ENCODE measurements around the gene NDNF. TPM values are rescaled to one million over a fixed set of nuclear protein-coding genes. Genes with fewer than 3 reads are reported as not detected.

The NDNF gene
- total RNA-seq, 1 donor from 2014 or later = 0.34 TPM

DNA sequence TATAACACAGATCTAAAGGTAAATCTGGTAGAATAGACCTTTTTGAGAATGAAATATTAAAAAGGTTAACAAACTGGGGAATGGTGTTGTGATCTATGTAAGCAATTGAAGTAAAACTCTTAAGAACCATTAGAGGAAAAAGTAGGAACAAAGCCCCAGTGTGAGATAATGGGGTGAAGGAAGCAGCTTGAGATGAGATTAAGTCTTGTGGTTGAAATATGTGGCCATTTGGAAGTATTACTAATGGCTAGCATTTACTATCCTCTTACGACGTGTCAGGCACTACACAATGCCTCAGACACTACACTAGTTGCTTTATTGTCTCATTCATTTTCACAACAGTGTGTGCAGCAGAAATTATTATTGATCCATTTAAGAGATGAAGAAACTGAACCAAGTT, 25.9 kb upstream of the NDNF start:
- no peaks in the 10 kb centered on the region for H3K9me3 ChIP-seq (ENCODE audit: insufficient read depth, low read depth, low read length)
- H3K4me3 Mint-ChIP-seq (ENCODE audit: unreplicated experiment) = no peak overlapping the region
- no peak overlapping the region for H3K4me3 ChIP-seq (ENCODE audit: insufficient read depth, low read depth, low read length)
- no peaks in the 10 kb centered on the region for H3K4me1 Mint-ChIP-seq (ENCODE audit: low read depth, unreplicated experiment)
- no peaks in the 10 kb centered on the region for H3K27me3 ChIP-seq (ENCODE audit: insufficient read depth, low read length)
- no peak overlapping the region for H3K9ac ChIP-seq (ENCODE audit: low read length)
- H3K27ac ChIP-seq (ENCODE audit: low read depth, low read length) = no peak overlapping the region
- no peak overlapping the region for H3K4me2 ChIP-seq (ENCODE audit: low read length)
- no peak for TF ChIP-seq EZH2 (IDR thresholded peaks at IDR 0.05; ENCODE audit: insufficient read depth, low read length)
- TF ChIP-seq, protein P1, sequence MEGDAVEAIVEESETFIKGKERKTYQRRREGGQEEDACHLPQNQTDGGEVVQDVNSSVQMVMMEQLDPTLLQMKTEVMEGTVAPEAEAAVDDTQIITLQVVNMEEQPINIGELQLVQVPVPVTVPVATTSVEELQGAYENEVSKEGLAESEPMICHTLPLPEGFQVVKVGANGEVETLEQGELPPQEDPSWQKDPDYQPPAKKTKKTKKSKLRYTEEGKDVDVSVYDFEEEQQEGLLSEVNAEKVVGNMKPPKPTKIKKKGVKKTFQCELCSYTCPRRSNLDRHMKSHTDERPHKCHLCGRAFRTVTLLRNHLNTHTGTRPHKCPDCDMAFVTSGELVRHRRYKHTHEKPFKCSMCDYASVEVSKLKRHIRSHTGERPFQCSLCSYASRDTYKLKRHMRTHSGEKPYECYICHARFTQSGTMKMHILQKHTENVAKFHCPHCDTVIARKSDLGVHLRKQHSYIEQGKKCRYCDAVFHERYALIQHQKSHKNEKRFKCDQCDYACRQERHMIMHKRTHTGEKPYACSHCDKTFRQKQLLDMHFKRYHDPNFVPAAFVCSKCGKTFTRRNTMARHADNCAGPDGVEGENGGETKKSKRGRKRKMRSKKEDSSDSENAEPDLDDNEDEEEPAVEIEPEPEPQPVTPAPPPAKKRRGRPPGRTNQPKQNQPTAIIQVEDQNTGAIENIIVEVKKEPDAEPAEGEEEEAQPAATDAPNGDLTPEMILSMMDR (IDR thresholded peaks at IDR 0.05; ENCODE audit: insufficient read depth, low read depth, low read length) = no peak
- no peaks in the 10 kb centered on the region for H3K27me3 Mint-ChIP-seq (ENCODE audit: low read depth, unreplicated experiment)
- no peaks in the 10 kb centered on the region for H3K36me3 Mint-ChIP-seq (ENCODE audit: low read depth, unreplicated experiment)
- no peak for DNase-seq (ENCODE audit: low read depth)
- H3K27ac Mint-ChIP-seq (ENCODE audit: unreplicated experiment) = no peak overlapping the region
- H3K4me1 ChIP-seq (ENCODE audit: insufficient read depth, low read length) = no peaks in the 10 kb centered on the region
- no peaks in the 10 kb centered on the region for H3K79me2 ChIP-seq (ENCODE audit: insufficient read depth, low read length)
- no peak for FAIRE-seq
- H3K36me3 ChIP-seq (ENCODE audit: insufficient read depth, low read length) = no peaks in the 10 kb centered on the region
- no peaks in the 10 kb centered on the region for H4K20me1 ChIP-seq (ENCODE audit: insufficient read depth, low read length)
- H3K9me3 Mint-ChIP-seq (ENCODE audit: unreplicated experiment) = no peaks in the 10 kb centered on the region
- no peak overlapping the region for H2AFZ ChIP-seq (ENCODE audit: low read depth, low read length)

DNA sequence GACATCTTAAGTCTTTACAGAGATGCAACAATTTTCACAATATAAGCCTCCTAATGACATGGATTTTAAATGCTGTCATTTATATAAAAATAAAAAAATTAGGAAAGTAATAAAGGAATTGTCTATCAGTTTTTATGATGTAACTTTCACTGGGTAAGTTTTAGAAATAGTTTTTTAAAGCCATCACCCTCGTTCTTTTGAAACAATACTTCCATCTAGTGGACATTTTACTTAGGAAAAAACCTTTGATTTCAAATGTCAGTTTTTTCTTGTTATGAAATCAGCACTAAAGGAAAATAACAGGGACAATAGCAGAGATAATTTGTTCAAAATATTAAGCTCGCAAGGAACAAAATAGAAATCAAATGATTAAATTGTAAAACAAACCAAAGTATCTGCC, 24.3 kb upstream of the NDNF start:
- no peak overlapping the region for H3K4me3 Mint-ChIP-seq (ENCODE audit: unreplicated experiment)

DNA sequence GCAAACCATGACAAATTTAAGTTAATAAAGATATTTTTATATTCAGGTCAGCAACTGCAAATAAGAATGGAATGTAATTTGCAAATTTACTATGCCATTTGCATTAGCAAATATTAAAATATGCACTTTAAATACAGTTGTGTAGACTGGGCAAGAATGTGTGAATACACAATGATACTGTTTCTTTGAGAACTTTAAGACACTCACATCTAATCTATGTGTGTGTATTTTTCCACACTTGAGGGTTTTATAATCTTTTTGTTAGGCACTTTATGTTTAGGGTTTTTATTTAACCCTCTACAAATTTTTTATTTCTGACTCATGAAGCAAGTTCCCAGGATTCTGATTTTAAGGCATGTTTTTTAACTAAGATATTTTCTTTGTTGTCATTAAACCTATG, 23.9 kb upstream of the NDNF start:
- no peaks in the 10 kb centered on the region for H3K27me3 ChIP-seq (ENCODE audit: insufficient read depth, low read length)
- TF ChIP-seq, protein P1 (IDR thresholded peaks at IDR 0.05; ENCODE audit: insufficient read depth, low read depth, low read length) = no peak
- no peak for TF ChIP-seq EZH2 (IDR thresholded peaks at IDR 0.05; ENCODE audit: insufficient read depth, low read length)
- H3K36me3 Mint-ChIP-seq (ENCODE audit: low read depth, unreplicated experiment) = no peaks in the 10 kb centered on the region
- no peaks in the 10 kb centered on the region for H4K20me1 ChIP-seq (ENCODE audit: insufficient read depth, low read length)
- H3K27ac ChIP-seq (ENCODE audit: low read depth, low read length) = no peak overlapping the region
- H3K36me3 ChIP-seq (ENCODE audit: insufficient read depth, low read length) = no peaks in the 10 kb centered on the region
- no peaks in the 10 kb centered on the region for H3K27me3 Mint-ChIP-seq (ENCODE audit: low read depth, unreplicated experiment)
- H3K4me3 ChIP-seq (ENCODE audit: insufficient read depth, low read depth, low read length) = no peak overlapping the region
- H3K9ac ChIP-seq (ENCODE audit: low read length) = no peak overlapping the region
- no peaks in the 10 kb centered on the region for H3K9me3 ChIP-seq (ENCODE audit: insufficient read depth, low read depth, low read length)
- H3K4me1 Mint-ChIP-seq (ENCODE audit: low read depth, unreplicated experiment) = no peaks in the 10 kb centered on the region
- H3K4me1 ChIP-seq (ENCODE audit: insufficient read depth, low read length) = no peaks in the 10 kb centered on the region
- H2AFZ ChIP-seq (ENCODE audit: low read depth, low read length) = no peak overlapping the region
- H3K9me3 Mint-ChIP-seq (ENCODE audit: unreplicated experiment) = no peaks in the 10 kb centered on the region
- no peak overlapping the region for H3K4me3 Mint-ChIP-seq (ENCODE audit: unreplicated experiment)
- FAIRE-seq (no peak), DNase-seq (ENCODE audit: low read depth) (no peak)
- H3K4me2 ChIP-seq (ENCODE audit: low read length) = no peak overlapping the region
- H3K79me2 ChIP-seq (ENCODE audit: insufficient read depth, low read length) = no peaks in the 10 kb centered on the region
- peak overlapping the region; percentile 37 for H3K27ac Mint-ChIP-seq (ENCODE audit: unreplicated experiment)

More for the DNA sequence above, 24.3 kb upstream of the NDNF start:
- Mint-ChIP-seq H3K4me1 (ENCODE audit: low read depth, unreplicated experiment) (no peaks in the 10 kb centered on the region), H3K27ac (ENCODE audit: unreplicated experiment) (no peak overlapping the region), H3K27me3 (ENCODE audit: low read depth, unreplicated experiment) (no peaks in the 10 kb centered on the region), H3K9me3 (ENCODE audit: unreplicated experiment) (no peaks in the 10 kb centered on the region), H3K36me3 (ENCODE audit: low read depth, unreplicated experiment) (no peaks in the 10 kb centered on the region)
- no peaks in the 10 kb centered on the region for H3K9me3 ChIP-seq (ENCODE audit: insufficient read depth, low read depth, low read length)
- no peaks in the 10 kb centered on the region for H4K20me1 ChIP-seq (ENCODE audit: insufficient read depth, low read length)
- no peak overlapping the region for H3K4me3 ChIP-seq (ENCODE audit: insufficient read depth, low read depth, low read length)
- H3K9ac ChIP-seq (ENCODE audit: low read length) = no peak overlapping the region
- FAIRE-seq (no peak), DNase-seq (ENCODE audit: low read depth) (peak; percentile 31)
- H3K79me2 ChIP-seq (ENCODE audit: insufficient read depth, low read length) = no peaks in the 10 kb centered on the region
- no peak overlapping the region for H3K4me2 ChIP-seq (ENCODE audit: low read length)
- no peaks in the 10 kb centered on the region for H3K4me1 ChIP-seq (ENCODE audit: insufficient read depth, low read length)
- no peak overlapping the region for H2AFZ ChIP-seq (ENCODE audit: low read depth, low read length)
- H3K27ac ChIP-seq (ENCODE audit: low read depth, low read length) = no peak overlapping the region
- H3K36me3 ChIP-seq (ENCODE audit: insufficient read depth, low read length) = no peaks in the 10 kb centered on the region
- TF ChIP-seq, protein P1 (IDR thresholded peaks at IDR 0.05; ENCODE audit: insufficient read depth, low read depth, low read length) = peak; percentile 36
- TF ChIP-seq EZH2 (IDR thresholded peaks at IDR 0.05; ENCODE audit: insufficient read depth, low read length) = no peak
- no peaks in the 10 kb centered on the region for H3K27me3 ChIP-seq (ENCODE audit: insufficient read depth, low read length)
